Subcutaneous abdominal adipose tissue (tissue), 5 donors: ENCODE measurements around the gene CDC42BPB.

Experiments
- H3K27ac ChIP-seq: one replicate; pipeline ENCODE4 v1.7.0; 2013; ENCODE audit warnings: low read depth, mild to moderate bottlenecking, inconsistent platforms, low read length, moderate library complexity
- H3K27me3 ChIP-seq, 5 donors: one replicate each; pipeline ENCODE4 v1.7.0; 2013; ENCODE audit warnings: low read length in 5 of 5, inconsistent platforms in 1 of 5; ENCODE audit not compliant: control insufficient read depth in 5 of 5, insufficient read depth in 4 of 5
- H3K36me3 ChIP-seq, 5 donors: one replicate each; pipeline ENCODE4 v1.7.0; 2013; ENCODE audit warnings: low read length in 5 of 5; ENCODE audit not compliant: control insufficient read depth in 5 of 5, insufficient read depth in 5 of 5
- H3K4me1 ChIP-seq, 5 donors: one replicate each; pipeline ENCODE4 v1.7.0; 2013; ENCODE audit warnings: low read length in 5 of 5, mild to moderate bottlenecking in 3 of 5, moderate library complexity in 1 of 5; ENCODE audit not compliant: control insufficient read depth in 5 of 5, insufficient read depth in 5 of 5
- H3K4me3 ChIP-seq, 5 donors: one replicate each; pipeline ENCODE4 v1.7.0; 2013; ENCODE audit warnings: low read length in 5 of 5, low read depth in 1 of 5
- H3K9ac ChIP-seq, 5 donors: one replicate each; pipeline ENCODE4 v1.7.0; 2013; ENCODE audit warnings: low read length in 5 of 5, mild to moderate bottlenecking in 4 of 5, moderate library complexity in 3 of 5
- H3K9me3 ChIP-seq, 5 donors: one replicate each; pipeline ENCODE4 v1.7.0; 2013; ENCODE audit warnings: low read length in 5 of 5; ENCODE audit not compliant: control insufficient read depth in 5 of 5
- donor health status: healthy.
- donor health status: healthy.
- donor health status: healthy.
- donor health status: healthy.
- donor health status: healthy.

Gene CDC42BPB, protein sequence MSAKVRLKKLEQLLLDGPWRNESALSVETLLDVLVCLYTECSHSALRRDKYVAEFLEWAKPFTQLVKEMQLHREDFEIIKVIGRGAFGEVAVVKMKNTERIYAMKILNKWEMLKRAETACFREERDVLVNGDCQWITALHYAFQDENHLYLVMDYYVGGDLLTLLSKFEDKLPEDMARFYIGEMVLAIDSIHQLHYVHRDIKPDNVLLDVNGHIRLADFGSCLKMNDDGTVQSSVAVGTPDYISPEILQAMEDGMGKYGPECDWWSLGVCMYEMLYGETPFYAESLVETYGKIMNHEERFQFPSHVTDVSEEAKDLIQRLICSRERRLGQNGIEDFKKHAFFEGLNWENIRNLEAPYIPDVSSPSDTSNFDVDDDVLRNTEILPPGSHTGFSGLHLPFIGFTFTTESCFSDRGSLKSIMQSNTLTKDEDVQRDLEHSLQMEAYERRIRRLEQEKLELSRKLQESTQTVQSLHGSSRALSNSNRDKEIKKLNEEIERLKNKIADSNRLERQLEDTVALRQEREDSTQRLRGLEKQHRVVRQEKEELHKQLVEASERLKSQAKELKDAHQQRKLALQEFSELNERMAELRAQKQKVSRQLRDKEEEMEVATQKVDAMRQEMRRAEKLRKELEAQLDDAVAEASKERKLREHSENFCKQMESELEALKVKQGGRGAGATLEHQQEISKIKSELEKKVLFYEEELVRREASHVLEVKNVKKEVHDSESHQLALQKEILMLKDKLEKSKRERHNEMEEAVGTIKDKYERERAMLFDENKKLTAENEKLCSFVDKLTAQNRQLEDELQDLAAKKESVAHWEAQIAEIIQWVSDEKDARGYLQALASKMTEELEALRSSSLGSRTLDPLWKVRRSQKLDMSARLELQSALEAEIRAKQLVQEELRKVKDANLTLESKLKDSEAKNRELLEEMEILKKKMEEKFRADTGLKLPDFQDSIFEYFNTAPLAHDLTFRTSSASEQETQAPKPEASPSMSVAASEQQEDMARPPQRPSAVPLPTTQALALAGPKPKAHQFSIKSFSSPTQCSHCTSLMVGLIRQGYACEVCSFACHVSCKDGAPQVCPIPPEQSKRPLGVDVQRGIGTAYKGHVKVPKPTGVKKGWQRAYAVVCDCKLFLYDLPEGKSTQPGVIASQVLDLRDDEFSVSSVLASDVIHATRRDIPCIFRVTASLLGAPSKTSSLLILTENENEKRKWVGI (N-terminal part only)

GRCh38 chr14:103057372-103058163, at the start of gene CDC42BPB:
TSS of gene CDC42BPB (minus strand) at chr14:103057549. CDS start at chr14:103057173, 376 bp downstream.
- H3K9ac ChIP-seq: peak within 1 kb of the TSS in 4 of 5 donors; percentile 77 to 92 (median 86)
- H3K4me1 ChIP-seq: peaks cover 1 to 50% (median 37%) of the 10 kb centered on the region in 5 donors
- H3K27ac ChIP-seq: peak within 1 kb of the TSS; percentile 85
- H3K36me3 ChIP-seq: no peaks in the 10 kb centered on the region
- H3K4me3 ChIP-seq: peak within 1 kb of the TSS; percentile 70 to 97 (median 82)
- no peaks in the 10 kb centered on the region for H3K9me3 ChIP-seq
- H3K27me3 ChIP-seq: no peaks in the 10 kb centered on the region

DNA sequence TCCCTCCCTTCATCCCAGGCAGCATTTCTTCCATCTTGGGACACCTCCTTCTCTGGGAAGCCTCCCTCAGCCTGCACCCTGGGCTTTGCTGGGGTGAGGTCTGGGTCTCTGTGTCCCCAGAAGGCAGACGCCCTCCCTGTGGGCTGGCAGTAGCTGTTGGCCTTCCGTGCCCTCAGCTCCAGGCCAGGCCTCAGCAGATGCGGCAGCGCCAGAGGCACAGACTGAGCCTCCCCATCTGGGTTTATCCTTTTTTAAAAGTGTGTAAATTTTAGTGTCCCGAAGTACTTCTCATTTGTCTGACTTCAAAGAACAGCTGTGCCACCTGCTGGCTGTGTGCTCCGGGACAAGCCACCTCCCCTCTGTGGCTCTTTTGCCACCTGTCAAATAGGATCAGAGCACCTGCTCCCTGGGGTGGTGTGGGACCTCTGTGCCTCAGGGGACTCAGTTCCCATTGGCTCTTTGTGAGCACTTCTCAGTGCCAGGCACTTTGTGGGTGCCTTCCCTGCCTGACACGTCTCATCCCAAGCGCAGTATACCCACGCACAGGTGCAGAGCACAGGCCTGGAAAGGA, 48.3 kb upstream of the CDC42BPB start:
- H3K9ac ChIP-seq: no peak overlapping the region

DNA sequence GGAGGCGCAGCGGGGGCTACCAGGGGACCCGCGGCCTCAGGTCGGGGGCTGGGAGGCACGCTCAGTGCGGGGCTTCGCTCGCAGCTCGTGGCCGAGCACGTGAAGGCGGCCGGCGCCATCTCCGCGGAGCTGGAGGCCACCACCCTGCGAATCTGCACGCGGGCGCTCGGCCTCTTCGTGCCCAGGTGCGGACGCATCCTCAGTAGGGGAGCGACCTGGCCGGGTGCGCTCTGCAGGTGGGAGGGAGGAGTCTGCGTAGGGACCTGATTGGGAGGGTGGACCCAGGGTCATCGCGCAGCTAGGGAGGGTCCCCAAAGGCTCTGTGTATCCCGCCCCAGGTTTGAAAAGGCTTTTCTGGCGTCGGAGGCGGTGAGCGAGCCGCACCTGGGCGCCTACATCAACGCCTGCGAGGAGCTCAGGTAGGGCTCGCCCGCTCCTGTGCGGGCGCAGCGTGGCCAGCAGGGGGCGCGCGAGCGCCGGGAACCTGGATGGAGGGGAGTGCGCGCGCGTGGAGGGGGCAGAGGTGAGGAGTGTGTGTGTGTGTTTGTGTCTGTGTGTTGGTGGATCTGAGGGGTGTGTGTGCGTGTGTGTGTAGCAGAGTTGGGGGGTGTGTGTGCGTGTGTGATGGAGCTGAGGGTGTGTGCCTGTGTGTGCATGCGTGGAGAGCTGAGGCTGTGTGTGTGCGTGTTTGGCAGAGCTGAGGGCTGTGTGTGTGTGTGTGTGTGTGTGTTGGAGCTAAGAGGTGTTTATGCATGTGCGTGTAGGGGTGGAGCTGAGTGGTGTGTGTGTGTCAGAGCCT, 47.5 kb upstream of the CDC42BPB start:
- Histone ChIP-seq H3K27ac (no peak overlapping the region), H3K36me3 (no peaks in the 10 kb centered on the region), H3K9me3 (no peaks in the 10 kb centered on the region), H3K4me1 (peaks cover 0 to 44% (median 38%) of the 10 kb centered on the region in 5 donors), H3K27me3 (peaks cover 27 to 40% (median 33%) of the 10 kb centered on the region in 5 donors), H3K4me3 (no peak overlapping the region), H3K9ac (no peak overlapping the region)

More for the DNA sequence above, 48.3 kb upstream of the CDC42BPB start:
- no peak overlapping the region for H3K4me3 ChIP-seq
- H3K27me3 ChIP-seq: peaks cover 21 to 34% (median 30%) of the 10 kb centered on the region in 5 donors
- no peaks in the 10 kb centered on the region for H3K36me3 ChIP-seq
- H3K27ac ChIP-seq: no peak overlapping the region
- H3K9me3 ChIP-seq: no peaks in the 10 kb centered on the region
- peaks cover 2 to 52% (median 46%) of the 10 kb centered on the region in 5 donors for H3K4me1 ChIP-seq

GRCh38 chr14:103104389-103104653, 47.0 kb upstream of the CDC42BPB start:
- Histone ChIP-seq H3K9ac (no peak overlapping the region), H3K4me1 (peaks cover 0 to 41% (median 35%) of the 10 kb centered on the region in 5 donors), H3K27ac (no peak overlapping the region), H3K4me3 (peak overlapping the region in 1 of 5 donors; percentile 56), H3K36me3 (no peaks in the 10 kb centered on the region), H3K9me3 (no peaks in the 10 kb centered on the region), H3K27me3 (peaks cover 27 to 44% (median 33%) of the 10 kb centered on the region in 5 donors)

- Histone ChIP-seq H3K9ac (peak overlapping the region in 1 of 5 donors; percentile 14), H3K4me1 (peaks cover 0 to 44% (median 35%) of the 10 kb centered on the region in 5 donors), H3K9me3 (no peaks in the 10 kb centered on the region), H3K36me3 (no peaks in the 10 kb centered on the region), H3K4me3 (peak overlapping the region in 2 of 5 donors; percentile 16 to 56), H3K27me3 (peaks cover 27 to 45% (median 34%) of the 10 kb centered on the region in 5 donors), H3K27ac (no peak overlapping the region)
Observed at GRCh38 chr14:103103461-103104388, 46.4 kb upstream of the CDC42BPB start.

DNA sequence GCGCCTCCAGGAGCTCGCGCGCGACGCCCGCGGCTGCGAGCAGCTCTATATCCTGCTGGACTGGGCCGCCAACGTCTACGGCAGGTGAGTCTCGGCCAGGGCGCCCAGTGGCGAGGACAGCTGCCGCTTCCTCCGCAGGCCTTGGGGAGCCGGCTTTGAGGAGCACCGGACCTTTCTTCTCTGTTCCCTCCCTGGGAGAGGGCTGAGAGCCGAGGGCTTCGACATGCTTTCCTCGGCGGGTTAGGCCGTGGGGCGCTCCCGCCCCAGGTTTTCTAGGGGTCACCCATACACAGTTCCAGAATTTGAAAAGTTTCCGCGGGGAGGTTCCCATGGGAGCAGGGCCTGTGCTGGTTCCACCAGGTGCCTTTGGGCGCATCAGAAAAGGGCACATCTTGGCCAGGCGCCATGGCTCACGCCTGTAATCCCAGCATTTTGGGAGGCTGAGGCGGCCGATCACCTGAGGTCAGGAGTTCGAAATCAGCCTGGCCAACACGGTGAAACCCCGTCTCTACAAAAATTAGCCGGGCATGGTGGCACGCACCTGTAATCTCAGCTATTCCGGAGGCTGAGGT, 45.4 kb upstream of the CDC42BPB start:
- H3K27ac ChIP-seq: no peak overlapping the region
- peaks cover 30 to 45% (median 37%) of the 10 kb centered on the region in 5 donors for H3K27me3 ChIP-seq
- H3K4me1 ChIP-seq: peaks cover 0 to 40% (median 32%) of the 10 kb centered on the region in 5 donors

DNA sequence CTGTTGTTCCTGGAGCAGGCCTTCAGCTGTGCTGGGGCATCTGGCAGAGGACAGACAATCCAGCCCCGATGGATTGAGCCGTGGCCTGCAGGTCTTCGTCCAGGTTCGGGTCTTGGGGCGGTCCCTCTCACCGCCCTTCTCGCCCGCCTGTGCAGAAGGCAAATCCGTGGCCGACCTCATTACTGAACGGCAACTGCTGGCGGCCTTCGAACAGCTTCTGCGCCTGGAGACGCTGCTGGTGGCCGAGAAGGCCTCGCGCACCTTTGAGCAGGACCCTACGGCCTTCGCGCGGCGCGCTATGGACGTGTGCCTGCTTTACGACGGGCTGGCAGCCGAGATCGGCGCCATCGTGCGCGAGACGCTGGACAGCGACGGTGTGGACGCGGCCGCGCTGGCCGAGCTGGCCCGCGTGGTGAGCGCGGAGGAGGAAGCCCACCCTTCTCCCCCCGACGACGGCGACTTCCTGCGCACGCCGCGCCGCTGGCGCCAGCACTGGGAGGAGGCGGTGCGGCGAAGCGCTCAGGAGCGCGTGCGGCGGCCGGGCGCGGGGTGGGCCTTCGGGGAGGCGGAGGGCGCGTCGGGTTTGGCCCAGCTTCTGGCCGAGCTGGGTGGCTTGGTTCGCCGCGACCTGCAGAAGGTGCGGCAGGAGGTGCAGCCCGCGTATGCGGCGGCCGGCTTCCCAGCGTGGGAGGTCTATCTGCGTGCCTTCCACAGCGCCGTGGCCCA, 44.8 kb upstream of the CDC42BPB start:
- H3K4me3 ChIP-seq: peak overlapping the region in 1 of 5 donors; percentile 40
- H3K4me1 ChIP-seq: peaks cover 0 to 40% (median 32%) of the 10 kb centered on the region in 5 donors

More for the DNA sequence above, 45.4 kb upstream of the CDC42BPB start:
- H3K9ac ChIP-seq: no peak overlapping the region
- no peaks in the 10 kb centered on the region for H3K36me3 ChIP-seq
- peak overlapping the region in 1 of 5 donors; percentile 40 for H3K4me3 ChIP-seq
- no peaks in the 10 kb centered on the region for H3K9me3 ChIP-seq

More for the DNA sequence above, 44.8 kb upstream of the CDC42BPB start:
- Histone ChIP-seq H3K27ac (no peak overlapping the region), H3K9ac (no peak overlapping the region), H3K9me3 (no peaks in the 10 kb centered on the region), H3K27me3 (peaks cover 30 to 45% (median 37%) of the 10 kb centered on the region in 5 donors), H3K36me3 (no peaks in the 10 kb centered on the region)
